Right lobe of liver (tissue), 6 donors: ENCODE measurements around the gene FYN. TPM values are rescaled to one million over a fixed set of nuclear protein-coding genes. Genes with fewer than 3 reads are reported as not detected.

Experiments used
- ATAC-seq, 4 donors: fragments of 200-7000 bp; cut with Tn5 transposase; one replicate each; pipeline ENCODE4 v1.9.1; 2020; ENCODE audit warnings: mild to moderate bottlenecking in 4 of 4, moderate library complexity in 4 of 4
- DNase-seq, 3 donors: peaks; one replicate each; pipeline ENCODE4 v3.0.0-alpha.2; 2020
- H3K27ac ChIP-seq, 3 donors: fragments of 200-600 bp; one replicate each; pipeline ENCODE4 v1.8.0; 2022
- H3K27me3 ChIP-seq, 2 donors: fragments of 200-600 bp; one replicate each; pipeline ENCODE4 v1.8.0; 2022
- H3K36me3 ChIP-seq, 4 donors: fragments of 200-600 bp; sonication (generic) in 1 of 4; one replicate each; pipeline versions ENCODE4 v1.5.1 to v1.8.0; 2017 to 2022; ENCODE audit warnings: control low read depth in 1 of 4
- H3K4me1 ChIP-seq, 4 donors: fragments of 200-600 bp; sonication (generic) in 1 of 4; one replicate each; pipeline versions ENCODE4 v1.5.1 to v1.8.0; 2017 to 2022; ENCODE audit warnings: control low read depth in 1 of 4
- H3K4me3 ChIP-seq, 3 donors: fragments of 200-600 bp; one replicate each; pipeline ENCODE4 v1.8.0; 2022
- H3K9me3 ChIP-seq, 4 donors: fragments of 200-600 bp; sonication (generic) in 1 of 4; one replicate each; pipeline versions ENCODE4 v1.5.1 to v1.8.0; 2017 to 2022; ENCODE audit warnings: control low read depth in 1 of 4
- CTCF ChIP-seq, 4 donors: fragments of 200-600 bp in 3 of 4; fragments of 450-650 bp in 1 of 4; IDR thresholded peaks; one replicate each; pipeline versions ENCODE4 v1.5.1 to v1.8.0; 2016 to 2022; ENCODE audit warnings: antibody characterized with exemption in 4 of 4, mild to moderate bottlenecking in 2 of 4
- POLR2A ChIP-seq: fragments of 450-650 bp; IDR thresholded peaks from one replicate; pipeline ENCODE4 v1.6.1; 2017; ENCODE audit warnings: antibody characterized with exemption, mild to moderate bottlenecking
- WGBS: methylation state at CpG from one replicate; pipeline ENCODE4 v1.1.6; 2018; ENCODE audit warnings: low coverage, low lambda C conversion rate; ENCODE audit not compliant: insufficient coverage; ENCODE audit errors: missing lambda C conversion rate; 5-methylcytosine and 5-hydroxymethylcytosine counted together
- intact Hi-C, 2 donors: fragments of 100-400 bp; cut with DNase I; formaldehyde crosslinking; loops; one replicate each; pipeline versions ENCODE4 v1.11.2 to v1.14.1; 2022
- total RNA-seq, 6 experiments: library from RNA; depleted of rRNA in 2 of 6; stranded (reverse); fragments of >200 nt in 2 of 6; fragmentation: NEBNext Ultra II Directional in 3 of 6; extraction: Animal tissue kit (Norgen Biotek cat#: 25700) in 3 of 6; gene quantifications; one replicate each; pipeline versions ENCODE4 v1.1.0 to v1.2.4, GENCODE V29; 2016 to 2023
- donor health status: DM: no; HTN: yes; CAD: no.
- donor health status: DM: no; HTN: no; CAD: no.
- donor health status: DM: no; HTN: no; CAD: no.
- donor health status: DM: no; HTN: yes; CAD: no.
- donor health status: DM: no; HTN: yes; CAD: no.

The FYN gene
- total RNA-seq, 6 experiments from 2014 or later: 16.8 to 33.7 (median 23.5) TPM

- intact Hi-C loops: no loop called here
- Histone ChIP-seq H3K4me1 (no peaks in the 10 kb centered on the region), H3K9me3 (no peaks in the 10 kb centered on the region), H3K4me3 (no peak overlapping the region), H3K27ac (no peak overlapping the region), H3K36me3 (no peaks in the 10 kb centered on the region), H3K27me3 (no peaks in the 10 kb centered on the region)
- ATAC-seq (no peak), DNase-seq (no peak)
- TF ChIP-seq POLR2A (no peak), CTCF (IDR thresholded peaks at IDR 0.05) (no peak)
- WGBS: 91% methylated on average over 5 of the region's 5 CpGs
These were observed 256.1 kb downstream of the FYN start for GRCh38 chr6:111617149-111617548.

GRCh38 chr6:111615916-111616612, 257.2 kb downstream of the FYN start:
- Histone ChIP-seq H3K4me1 (peaks cover 0 to under 1% (median 0%) of the 10 kb centered on the region in 4 donors), H3K4me3 (no peak overlapping the region), H3K27me3 (no peaks in the 10 kb centered on the region), H3K9me3 (no peaks in the 10 kb centered on the region), H3K36me3 (no peaks in the 10 kb centered on the region), H3K27ac (no peak overlapping the region)
- TF ChIP-seq POLR2A (no peak), CTCF (IDR thresholded peaks at IDR 0.05) (no peak)
- ATAC-seq (no peak), DNase-seq (no peak)
- intact Hi-C loops: no loop called here
- 68% methylated on average over 8 of the region's 12 CpGs for WGBS

- Histone ChIP-seq H3K9me3 (no peaks in the 10 kb centered on the region), H3K4me1 (peaks cover 0 to 9% (median 0%) of the 10 kb centered on the region in 4 donors), H3K27me3 (no peaks in the 10 kb centered on the region), H3K4me3 (no peak overlapping the region), H3K36me3 (no peaks in the 10 kb centered on the region), H3K27ac (no peak overlapping the region)
- TF ChIP-seq CTCF (IDR thresholded peaks at IDR 0.05): no peak
- no peak for TF ChIP-seq POLR2A
- no peak for ATAC-seq
- intact Hi-C loops: no loop called here
- whole genome bisulfite sequencing: 60% methylated on average over 12 of the region's 12 CpGs
- no peak for DNase-seq
These were observed 258.2 kb downstream of the FYN start for GRCh38 chr6:111614833-111615582.

- H3K27ac ChIP-seq: no peak overlapping the region
- 60% methylated on average over 1 of the region's 3 CpGs for WGBS
- no peak for ATAC-seq
- no peaks in the 10 kb centered on the region for H3K27me3 ChIP-seq
- peaks cover 0 to 10% (median 0%) of the 10 kb centered on the region in 4 donors for H3K4me1 ChIP-seq
- no peak overlapping the region for H3K4me3 ChIP-seq
- no peak for DNase-seq
- no peaks in the 10 kb centered on the region for H3K9me3 ChIP-seq
- no peaks in the 10 kb centered on the region for H3K36me3 ChIP-seq
- intact Hi-C loops: no loop called here
- TF ChIP-seq CTCF (IDR thresholded peaks at IDR 0.05) (no peak), POLR2A (no peak)
These were observed 260.9 kb downstream of the FYN start for GRCh38 chr6:111612379-111612778.
